Loucy (cell line): Measurements from ENCODE around the gene MYO18B.

Experiments
- CTCF ChIP-seq: fragments of 200-600 bp; sonication (generic); conservative IDR thresholded peaks from 2 replicates; pipeline ENCODE4 v1.5.1; 2014; ENCODE audit warnings: mild to moderate bottlenecking, antibody characterized with exemption, low read length
- EZH2phosphoT487 ChIP-seq: fragments of 200-600 bp; IDR thresholded peaks from 2 replicates; pipeline ENCODE4 v1.6.1; 2018; ENCODE audit warnings: antibody characterized with exemption, mild to moderate bottlenecking, moderate library complexity, borderline replicate concordance

DNA sequence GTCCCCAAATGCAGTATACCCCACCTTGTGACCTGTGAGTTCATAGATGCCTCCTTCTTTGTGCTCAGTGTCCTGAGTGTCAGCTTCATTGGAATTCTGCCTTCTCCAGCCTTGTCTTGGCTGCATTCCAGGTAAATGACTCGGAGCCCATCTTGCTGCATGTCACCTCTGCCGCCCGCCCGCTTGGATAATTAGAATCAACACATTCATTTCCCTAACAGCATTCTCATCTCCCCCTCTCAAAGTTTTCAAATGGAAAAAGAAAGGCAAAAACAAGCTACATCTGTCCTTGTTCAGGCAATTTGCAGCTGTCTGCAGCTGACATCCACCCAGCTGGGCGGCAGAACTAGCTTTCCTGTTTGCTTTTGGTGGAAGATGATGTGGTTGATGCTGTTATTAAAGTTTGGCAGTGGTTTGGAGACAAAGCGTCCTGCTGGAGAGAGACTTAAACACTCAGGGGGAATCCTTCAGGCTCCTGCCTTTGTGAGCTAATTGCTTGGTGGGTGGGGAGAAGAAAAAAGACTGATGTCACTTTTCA lies 228.5 kb downstream of the MYO18B start:
- no peak for TF ChIP-seq CTCF
- no peak for TF ChIP-seq EZH2phosphoT487
